ENCODE data around the gene SLC49A3.
"Not testable (repeated sequence)": the region's sequence is repeated elsewhere in the genome, so short reads cannot be mapped to it uniquely, and the experiment has no call there.

Gene SLC49A3

GRCh38 chr4:636628-637159 lies 52.3 kb downstream of the SLC49A3 start:
- H3K27ac ChIP-seq: no peak overlapping the region
- no peak for DNase-seq (ENCODE audit: low read depth, low spot score)

DNA sequence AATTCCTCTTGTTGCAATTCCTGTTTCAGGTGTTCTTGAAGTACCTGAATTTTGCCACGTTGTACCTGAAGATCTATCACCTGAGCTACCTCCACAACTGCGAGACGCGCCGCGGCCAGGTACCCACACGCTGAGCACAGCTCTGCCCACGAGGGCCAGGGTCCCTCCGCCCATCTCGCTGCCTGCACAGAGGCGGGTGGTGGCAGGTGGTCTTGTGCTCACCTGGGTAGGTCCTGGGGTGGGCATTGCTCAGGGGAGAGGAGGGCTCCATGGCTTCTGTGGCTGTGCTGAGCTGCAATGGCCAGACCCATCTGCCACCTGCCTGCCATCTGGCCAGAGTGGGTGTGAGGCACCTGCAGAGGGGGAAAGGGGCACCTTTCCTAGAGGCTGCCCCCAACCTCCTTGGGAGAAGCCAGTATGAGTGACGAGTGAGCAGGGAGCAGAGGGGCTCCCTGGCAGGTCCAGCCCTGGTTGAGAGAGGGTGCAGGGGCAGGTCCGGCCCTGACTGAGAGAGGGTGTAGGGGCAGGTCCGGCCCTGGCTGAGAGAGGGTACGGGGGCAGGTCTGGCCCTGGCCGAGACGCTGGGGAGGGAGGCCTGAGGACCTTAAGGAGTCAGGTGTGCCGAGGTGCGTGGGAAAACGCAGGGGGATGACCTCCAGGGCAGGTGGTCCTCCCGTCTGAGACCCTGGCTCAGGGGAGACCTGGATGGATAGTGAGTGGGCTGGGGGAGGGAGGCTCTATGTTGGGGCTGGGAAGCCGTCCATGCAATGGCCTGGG lies 52.9 kb downstream of the SLC49A3 start:
- no peak for DNase-seq (ENCODE audit: low read depth, low spot score)
- no peak overlapping the region for H3K27ac ChIP-seq

GRCh38 chr4:635066-635835 lies 53.7 kb downstream of the SLC49A3 start:
- DNase-seq (ENCODE audit: low read depth, low spot score); H3K27ac ChIP-seq: not testable (repeated sequence)

DNA sequence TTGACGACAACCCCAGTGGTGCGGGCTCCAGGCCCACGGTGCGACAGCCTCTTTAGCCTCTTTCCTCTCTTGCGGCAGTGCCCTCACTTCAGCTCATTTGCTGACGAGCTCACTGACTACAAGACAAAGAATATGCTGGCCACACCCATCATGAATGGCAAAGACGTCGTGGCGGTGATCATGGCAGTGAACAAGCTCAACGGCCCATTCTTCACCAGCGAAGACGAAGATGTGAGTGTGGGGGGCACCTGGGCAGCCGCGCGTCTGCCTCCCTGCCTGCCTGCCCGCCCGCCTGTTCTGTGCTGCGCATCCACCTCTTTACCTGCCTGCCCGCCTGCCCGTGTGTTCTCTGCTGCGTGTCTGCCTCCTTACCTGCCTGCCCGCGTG lies 54.4 kb downstream of the SLC49A3 start:
- DNase-seq (ENCODE audit: low read depth, low spot score): no peak
- no peak overlapping the region for H3K27ac ChIP-seq

- no peak for DNase-seq (ENCODE audit: low read depth, low spot score)
- H3K27ac ChIP-seq: no peak overlapping the region
Observed at GRCh38 chr4:633976-634598, 54.9 kb downstream of the SLC49A3 start.

DNA sequence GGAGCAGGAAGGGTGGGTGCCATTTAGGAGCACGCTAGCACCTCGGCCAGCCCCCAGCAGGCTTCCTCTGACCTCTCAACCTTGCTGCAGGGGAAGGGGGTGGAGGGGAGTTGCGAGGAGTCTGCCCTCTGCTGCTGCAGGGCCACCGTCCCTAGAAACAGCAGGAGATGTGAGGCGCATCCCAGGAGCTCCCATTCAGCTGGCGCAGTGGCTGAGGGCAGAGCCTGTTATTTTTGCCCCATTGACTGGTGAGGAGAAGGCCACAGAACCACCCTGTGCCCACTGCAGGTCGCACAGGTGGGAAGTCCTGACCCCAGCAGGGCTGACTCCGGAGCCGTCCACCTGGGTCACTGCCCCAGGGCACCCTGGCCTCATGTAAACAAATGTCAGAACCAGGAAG lies 55.5 kb downstream of the SLC49A3 start:
- no peak overlapping the region for H3K27ac ChIP-seq
- DNase-seq (ENCODE audit: low read depth, low spot score): no peak

DNA sequence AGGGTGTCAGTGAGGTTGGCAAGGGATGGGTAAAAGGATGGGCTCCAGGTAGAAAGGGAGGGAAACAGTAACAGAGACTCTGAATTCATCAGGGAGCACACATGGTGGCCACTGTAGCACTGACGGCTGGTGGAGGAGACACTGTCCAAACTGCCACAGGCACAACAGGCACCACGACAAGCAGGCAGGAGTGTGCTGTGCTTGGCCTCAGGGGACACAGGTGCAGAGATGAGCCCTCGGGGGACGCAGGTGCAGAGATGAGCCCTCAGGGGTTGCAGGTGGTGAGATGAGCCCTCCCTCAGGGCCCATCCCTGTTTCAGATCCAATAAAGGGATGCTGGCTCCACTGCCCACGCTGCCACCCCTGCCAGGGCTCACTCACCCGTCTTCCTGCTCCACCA lies 56.0 kb downstream of the SLC49A3 start:
- H3K27ac ChIP-seq: no peak overlapping the region
- DNase-seq (ENCODE audit: low read depth, low spot score): no peak

DNA sequence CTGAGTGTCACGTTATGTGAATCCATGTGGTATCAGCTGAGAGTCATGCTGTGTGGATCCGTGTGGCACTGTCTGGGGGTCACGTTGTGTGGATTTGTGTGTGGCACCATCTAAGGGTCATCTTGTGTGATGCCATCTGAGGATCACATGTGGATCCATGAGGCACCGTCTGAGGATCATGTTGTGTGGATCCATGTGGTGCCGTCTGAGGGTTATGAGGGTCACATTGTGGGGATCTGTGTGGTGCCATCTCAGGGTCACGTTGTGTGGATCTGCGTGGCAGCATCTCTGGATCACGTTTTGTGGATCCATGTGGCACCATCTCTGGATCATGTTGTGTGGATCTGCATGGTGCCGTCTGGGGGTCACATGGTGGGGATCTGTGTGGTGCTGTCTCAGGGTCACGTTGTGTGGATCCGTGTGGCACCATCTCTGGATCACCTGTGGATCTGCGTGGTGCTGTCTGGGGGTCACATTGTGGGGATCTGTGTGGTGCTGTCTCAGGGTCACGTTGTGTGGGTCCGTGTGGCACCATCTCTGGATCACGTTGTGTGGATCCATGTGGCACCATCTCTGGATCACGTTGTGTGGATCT lies 56.7 kb downstream of the SLC49A3 start:
- DNase-seq (ENCODE audit: low read depth, low spot score): no peak

More for the DNA sequence above, 56.7 kb downstream of the SLC49A3 start:
- no peak overlapping the region for H3K27ac ChIP-seq

Measured in epithelial cell of prostate (primary cell).